NCI-H526 treated with DMSO at 0.1 percent for 48 hours (cell line): Measurements from ENCODE around the gene CALM1.
"Not testable (repeated sequence)": the region's sequence is repeated elsewhere in the genome, so short reads cannot be mapped to it uniquely, and the experiment has no call there.

ENCODE experiments used
- DNase-seq: peaks from one replicate; lab custom pipeline; 2025; lab: John Stamatoyannopoulos, UW

CALM1 gene

DNA sequence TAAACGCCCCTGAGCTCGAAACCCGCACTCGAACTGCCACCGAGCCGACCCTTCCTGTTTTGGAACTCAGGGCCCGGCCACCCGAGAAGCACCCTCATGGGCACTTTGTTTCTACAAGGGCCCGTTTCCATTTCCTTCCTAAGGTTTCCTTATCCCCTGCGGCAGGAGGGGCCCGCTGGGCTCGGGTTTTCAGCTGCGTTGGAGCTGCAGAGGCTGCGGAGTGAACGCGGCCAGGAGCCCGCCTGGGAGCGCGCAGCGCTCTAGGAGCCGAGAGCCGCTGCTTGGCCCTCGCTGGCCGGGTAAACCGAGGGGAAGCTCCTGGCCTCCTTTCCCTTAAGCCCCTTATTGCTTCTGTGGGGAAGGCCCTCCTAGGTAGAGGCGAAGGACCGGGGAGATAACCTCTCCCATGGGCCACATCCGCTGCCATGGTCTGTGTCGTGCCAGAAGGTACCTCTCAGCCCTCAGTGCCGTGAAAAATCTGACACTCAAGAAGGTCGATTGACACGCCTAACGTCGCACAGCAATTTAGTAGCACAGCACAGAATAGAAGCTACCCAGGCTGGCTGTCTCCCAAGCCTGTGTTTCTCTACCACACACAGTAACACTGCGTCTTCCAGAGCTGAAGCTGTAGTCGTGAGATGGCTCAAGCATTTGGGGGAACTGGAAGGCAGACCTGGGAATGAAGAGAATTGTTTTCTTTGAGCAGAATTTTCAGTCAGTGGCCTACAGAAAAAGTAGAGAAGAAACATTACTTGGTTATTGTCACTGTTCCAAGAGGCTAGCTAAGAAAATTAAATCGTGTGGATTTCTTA, 12.9 kb upstream of the CALM1 start:
- no peak for DNase-seq

DNA sequence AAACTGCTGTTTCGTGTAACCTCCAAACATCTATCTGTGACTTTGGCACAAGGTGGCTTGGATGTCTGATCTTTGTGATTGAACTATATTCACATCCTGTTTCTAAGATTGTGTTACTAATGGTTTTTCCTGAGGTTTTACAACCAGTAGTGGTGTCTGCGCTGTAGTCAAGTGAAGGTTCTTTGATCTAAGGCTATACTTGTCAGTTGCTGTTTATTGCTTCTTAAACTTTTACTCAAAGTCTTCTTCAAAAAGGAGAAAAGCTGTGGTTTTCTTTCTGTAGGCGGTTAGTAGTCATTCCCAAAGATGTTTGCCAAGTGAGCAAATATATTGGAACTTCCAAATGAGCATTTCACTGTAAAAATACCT, 12.3 kb upstream of the CALM1 start:
- no peak for DNase-seq

- DNase-seq, result no peak
Observed at GRCh38 chr14:90386321-90386720, 10.5 kb upstream of the CALM1 start.

DNA sequence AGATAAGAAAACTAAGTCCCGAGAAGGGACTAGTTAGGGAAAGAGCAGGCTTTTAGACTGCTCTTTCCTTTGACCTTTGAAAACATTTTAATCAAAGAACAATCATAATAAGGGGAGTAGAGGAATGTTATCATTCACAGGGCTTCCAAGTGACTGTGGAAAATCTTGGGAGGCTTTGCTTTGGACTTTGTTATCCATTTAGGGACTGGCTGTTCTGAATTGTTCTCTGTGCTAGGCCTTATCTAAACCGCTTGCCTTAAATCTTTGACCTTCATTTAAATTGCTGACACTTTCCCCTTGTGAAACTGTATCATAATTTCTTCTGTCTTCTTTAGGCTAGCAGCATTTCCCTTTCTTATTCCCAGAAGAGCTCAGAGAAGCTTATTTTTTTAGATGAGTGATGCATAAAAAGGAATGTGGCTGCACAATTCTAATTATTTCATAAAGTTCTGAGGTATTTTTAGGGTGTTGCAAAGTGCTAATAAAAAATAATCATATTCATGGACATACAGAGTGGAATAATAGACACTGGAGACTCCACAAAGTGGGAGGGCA, 9.5 kb upstream of the CALM1 start:
- DNase-seq, result no peak

- no peak for DNase-seq
Observed at GRCh38 chr14:90388437-90388836, 8.4 kb upstream of the CALM1 start.

- no peak for DNase-seq
Observed at GRCh38 chr14:90388982-90389381, 7.8 kb upstream of the CALM1 start.

- no peak for DNase-seq
Observed at GRCh38 chr14:90393966-90394365, 2.9 kb upstream of the CALM1 start.

- not testable (repeated sequence) for DNase-seq
Observed at GRCh38 chr14:90394782-90395181, 2.0 kb upstream of the CALM1 start.

DNA sequence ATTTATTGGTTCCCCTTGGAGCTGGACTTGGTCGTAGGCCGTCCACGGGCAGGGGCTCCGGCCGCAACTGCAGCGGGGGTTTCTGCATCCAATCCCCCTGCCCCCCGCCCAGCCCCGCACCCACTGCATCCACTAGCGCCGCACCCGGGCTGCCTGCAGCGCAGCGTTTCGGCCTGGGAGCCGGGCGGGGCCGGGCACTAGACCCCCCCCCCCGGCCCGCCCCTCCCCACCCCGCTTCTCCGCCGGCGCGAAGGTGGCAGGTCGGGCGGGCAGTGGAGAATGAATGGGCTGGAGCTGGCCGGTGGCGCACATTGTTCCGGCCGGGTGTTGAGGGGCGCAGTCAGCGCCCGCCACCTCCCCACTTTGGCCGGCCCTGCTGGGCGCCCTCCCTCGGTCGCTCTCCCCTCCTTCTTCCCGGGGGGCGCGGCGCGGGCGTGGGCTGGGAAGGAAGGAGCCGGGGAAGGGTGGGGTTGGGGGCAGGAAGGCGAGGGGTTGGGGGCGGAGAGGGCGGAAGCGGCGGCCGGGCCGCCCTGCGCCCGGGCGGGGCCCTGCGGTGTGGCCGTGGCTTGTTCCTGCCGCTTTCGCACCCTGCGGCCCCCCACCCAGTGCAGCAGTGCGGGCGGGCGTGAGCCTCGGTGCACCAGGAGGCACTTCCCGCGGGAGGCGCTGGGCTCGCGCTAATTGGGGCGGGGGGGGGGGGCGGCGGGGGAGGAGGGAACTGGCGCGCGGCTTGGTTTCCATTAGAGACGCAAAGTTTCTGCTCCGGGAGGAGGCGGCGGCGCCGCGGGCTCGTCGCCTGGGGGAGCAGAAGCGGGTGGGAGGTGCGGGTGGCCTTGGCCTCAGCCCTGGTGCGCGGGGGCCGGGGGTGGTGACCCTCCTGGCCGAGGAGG, 841 bp downstream of the CALM1 start:
- DNase-seq, result no peak

DNA sequence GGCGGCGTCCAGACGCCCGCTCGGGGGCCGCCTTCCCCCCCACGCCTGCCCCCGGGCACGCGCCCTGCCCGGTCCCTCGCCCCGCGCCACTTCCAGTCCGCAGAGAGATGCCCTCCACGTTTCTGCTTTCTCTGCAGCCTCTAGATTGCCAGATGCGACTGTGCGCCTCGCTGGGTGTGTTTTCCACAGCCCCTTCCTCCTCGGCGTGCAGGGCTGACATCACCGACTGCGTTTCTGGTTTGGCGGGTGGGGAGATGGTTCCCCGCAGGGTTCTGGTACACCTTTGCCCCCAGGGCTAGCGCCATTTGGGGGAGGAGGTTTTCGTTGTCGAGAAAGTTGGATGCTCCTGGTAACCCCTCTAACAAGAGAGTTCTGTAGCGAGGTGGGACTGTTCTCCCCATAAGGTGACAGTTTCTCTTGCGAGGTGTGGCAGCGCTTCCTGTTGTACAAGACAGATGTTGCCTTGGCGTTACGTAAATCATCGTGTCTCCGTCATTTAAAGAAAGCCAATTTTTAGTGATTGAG, 1.5 kb downstream of the CALM1 start:
- DNase-seq, result peak; percentile 26

- no peak for DNase-seq
Observed at GRCh38 chr14:90398841-90399540, 2.2 kb downstream of the CALM1 start.

DNA sequence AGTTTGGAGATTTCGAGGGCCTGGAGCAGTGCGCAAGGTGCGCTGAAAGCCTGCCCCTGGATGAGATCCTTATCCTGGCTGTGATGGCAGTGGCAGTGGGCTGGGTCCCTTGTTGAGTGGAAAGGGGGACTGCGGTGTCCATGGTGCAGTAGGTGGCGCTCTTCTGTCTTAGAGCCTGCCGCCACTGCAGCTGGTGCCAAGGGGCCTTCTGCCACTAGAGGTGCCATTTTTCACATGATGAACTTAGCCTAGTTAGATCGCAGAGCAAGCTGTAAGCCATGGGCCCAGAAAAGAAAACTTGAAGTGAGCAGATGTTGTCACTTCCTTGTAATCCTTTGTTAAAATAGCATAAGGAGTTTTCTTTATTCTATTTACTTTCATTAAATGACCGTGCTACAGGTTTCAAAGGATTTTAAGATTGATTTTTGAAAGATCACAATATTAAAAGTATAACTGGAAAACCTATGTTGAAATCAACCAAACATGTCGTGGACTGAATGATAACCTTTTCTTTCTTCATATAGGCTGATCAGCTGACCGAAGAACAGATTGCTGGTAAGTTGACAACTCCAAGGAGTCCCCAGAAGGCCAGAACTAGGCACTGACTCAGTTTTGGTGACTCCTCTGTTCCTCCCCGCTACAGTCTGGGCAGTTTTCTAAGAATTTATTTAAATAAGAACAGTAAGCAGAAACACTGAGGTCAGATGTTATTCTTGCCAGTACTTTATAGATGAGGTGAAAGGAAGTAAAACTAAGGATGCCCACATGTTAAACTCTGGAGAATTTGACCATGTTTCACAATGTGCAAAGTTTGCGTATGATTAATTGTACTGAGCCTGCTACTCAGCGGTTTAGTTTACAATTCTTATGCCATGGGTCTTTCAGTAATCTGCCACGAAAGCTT, 3.0 kb downstream of the CALM1 start:
- peak; percentile 87 for DNase-seq

- peak; percentile 17 for DNase-seq
Observed at GRCh38 chr14:90400904-90401561, 4.2 kb downstream of the CALM1 start.

- no peak for DNase-seq
Observed at GRCh38 chr14:90402016-90402415, 5.2 kb downstream of the CALM1 start.

DNA sequence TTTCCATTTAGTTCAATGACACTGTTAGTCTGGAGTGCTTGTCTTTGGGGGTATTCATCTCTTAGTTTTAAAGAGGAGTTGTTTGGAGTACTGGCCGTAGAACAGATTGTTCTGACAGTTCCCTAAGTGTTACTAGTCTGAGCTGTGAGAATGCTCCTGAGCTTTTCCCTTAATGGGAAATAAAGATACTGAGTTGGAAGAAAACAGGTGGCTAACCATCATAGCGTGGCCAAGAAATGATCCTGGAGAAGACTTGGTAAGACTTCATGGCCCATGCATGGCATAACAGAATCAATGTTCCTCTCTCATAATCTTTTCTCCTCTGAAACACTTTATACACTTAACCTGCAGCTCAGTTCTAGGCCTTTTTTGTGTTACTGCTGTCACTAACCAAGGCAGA, 6.2 kb downstream of the CALM1 start:
- DNase-seq, result no peak

DNA sequence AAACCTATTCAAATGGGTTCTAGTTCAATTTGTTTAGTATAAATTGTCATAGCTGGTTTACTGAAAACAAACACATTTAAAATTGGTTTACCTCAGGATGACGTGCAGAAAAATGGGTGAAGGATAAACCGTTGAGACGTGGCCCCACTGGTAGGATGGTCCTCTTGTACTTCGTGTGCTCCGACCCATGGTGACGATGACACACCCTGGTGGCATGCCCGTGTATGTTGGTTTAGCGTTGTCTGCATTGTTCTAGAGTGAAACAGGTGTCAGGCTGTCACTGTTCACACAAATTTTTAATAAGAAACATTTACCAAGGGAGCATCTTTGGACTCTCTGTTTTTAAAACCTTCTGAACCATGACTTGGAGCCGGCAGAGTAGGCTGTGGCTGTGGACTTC, 8.3 kb downstream of the CALM1 start:
- DNase-seq, result peak; percentile 86

DNA sequence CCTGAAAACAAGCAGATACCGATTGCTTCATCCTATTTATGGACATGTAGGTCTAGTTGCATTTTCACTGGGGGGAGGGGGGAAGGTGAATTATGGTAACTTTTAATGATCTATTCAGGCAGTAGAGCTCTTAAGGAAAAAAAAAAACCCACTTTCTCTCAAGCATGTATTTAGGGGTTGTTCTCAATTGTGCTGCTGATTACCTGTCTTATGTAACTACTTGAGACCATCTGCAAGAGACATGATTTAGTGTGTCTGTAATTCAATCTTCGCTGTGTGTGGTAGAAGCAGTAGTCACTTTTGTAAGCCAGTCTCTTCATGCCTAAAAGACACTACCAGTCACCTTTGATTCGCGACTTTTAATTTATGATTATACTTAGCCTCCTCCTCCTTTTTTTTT, 8.9 kb downstream of the CALM1 start:
- DNase-seq, result no peak

DNA sequence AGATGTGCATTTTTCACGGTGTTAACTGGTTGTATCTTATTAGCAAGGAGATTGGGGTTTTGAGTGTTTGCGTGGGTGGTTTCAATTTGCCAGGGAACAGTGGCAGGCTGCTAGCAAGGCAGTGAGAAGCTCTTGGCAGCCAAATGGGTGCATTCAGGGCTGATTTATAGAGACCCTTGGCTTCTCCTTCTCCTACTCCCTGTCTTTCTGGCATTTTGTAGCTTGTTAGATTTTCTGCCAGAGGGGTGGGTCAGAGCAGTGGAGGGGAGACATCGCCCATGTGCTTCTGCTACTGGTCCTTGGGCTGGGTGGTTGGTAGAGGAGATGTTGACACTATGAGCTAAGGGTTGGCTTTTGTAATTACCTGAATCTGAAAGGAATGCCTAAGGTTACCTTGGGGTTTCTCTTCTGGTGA, 9.6 kb downstream of the CALM1 start:
- DNase-seq, result no peak

DNA sequence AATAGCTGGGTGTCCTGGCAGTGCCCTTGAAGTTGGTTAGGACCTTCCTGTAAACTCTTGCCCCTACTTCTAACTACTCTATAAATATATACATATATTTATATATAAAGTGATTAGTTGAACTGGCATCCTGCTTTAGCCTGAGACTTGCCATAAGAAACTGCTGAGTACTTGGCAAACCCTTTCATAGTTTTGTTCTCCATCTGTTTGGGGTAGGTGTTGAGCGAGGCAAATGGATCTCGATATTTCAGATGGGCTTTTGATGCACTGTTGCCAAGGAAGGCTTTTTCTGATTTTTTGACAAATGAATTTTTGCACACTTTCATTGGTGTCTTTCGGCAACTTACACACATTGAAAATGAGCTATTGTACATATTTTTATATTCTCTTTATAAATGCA, 10.4 kb downstream of the CALM1 start:
- DNase-seq, result no peak

DNA sequence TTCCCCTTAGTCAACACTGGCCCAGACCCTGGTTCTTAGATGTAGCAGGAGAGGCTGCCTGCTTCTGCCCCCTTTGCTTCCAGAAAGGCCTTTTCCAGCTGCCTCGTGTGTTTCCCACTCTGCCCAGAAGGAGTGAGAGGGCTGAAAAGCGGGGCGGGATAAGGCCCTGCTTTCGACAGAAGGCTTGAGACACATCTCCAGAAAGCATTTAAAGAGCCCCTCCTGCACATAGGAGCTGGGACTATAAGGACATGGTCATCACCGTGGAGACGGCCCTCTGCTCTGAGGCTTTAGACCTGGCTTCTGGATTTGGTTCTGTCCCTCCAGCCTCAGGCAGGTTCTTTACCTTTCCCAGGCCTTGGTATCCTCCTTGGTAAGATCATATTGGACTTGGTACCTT, 11.9 kb downstream of the CALM1 start:
- DNase-seq, result no peak
